Mesothelial cell of epicardium (in vitro differentiated cells): ENCODE results near the gene ARHGAP18. TPM values are rescaled to one million over a fixed set of nuclear protein-coding genes. Genes with fewer than 3 reads are reported as not detected.

Experiments used
- DNase-seq, 2 experiments: peaks; one replicate each; pipeline ENCODE4 v3.0.0; 2021; ENCODE audit warnings: low spot score in 2 of 2; ENCODE audit not compliant: unreplicated experiment in 2 of 2
- H3K27ac Mint-ChIP-seq: 2 replicates; pipeline ENCODE4 v1.8.0; 2021; ENCODE audit warnings: mixed read lengths
- H3K27me3 Mint-ChIP-seq: 2 replicates; pipeline ENCODE4 v1.8.0; 2021; ENCODE audit warnings: low read depth, mixed read lengths
- H3K36me3 Mint-ChIP-seq: 2 replicates; pipeline ENCODE4 v1.8.0; 2021; ENCODE audit warnings: mixed read lengths
- H3K4me1 Mint-ChIP-seq: 2 replicates; pipeline ENCODE4 v1.8.0; 2021; ENCODE audit warnings: mixed read lengths
- H3K4me3 Mint-ChIP-seq: 2 replicates; pipeline ENCODE4 v1.8.0; 2021; ENCODE audit warnings: mild to moderate bottlenecking, moderate library complexity, mixed read lengths
- H3K9me3 Mint-ChIP-seq: 2 replicates; pipeline ENCODE4 v1.8.0; 2021; ENCODE audit warnings: mixed read lengths
- total RNA-seq: library from RNA; stranded (reverse); gene quantifications from 3 replicates; pipeline ENCODE4 v1.2.1, GENCODE V29; 2021
- TF ChIP-seq, protein P1 (sequence below): fragments of 200-600 bp; sonication (generic); IDR thresholded peaks from one replicate; pipeline ENCODE4 v1.5.0; 2021; ENCODE audit warnings: antibody characterized with exemption; ENCODE audit not compliant: unreplicated experiment

ARHGAP18 gene
- total RNA-seq, 1 donor from 2014 or later = 10.5 TPM

DNA sequence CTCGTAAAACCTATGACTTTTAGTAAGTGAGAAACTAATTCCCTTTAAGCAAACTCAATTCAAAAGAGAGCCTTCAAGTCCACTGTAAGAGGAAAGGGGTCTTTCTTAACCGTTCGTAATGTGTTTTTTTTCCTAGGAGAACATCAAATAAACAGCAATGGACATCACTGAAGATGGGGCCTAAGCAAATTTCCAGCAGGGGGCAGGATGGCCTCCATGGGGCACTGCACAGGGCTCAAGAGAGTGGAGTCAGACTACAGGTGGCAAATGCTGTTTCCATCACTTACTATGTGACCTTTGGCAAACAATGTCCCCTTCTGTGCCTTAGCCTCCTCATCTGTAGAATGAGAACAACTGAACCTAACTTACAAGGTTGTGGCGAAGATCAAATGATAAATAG, 88.7 kb downstream of the ARHGAP18 start:
- peaks cover 9% of the 10 kb centered on the region for H3K9me3 Mint-ChIP-seq
- no peak overlapping the region for H3K27ac Mint-ChIP-seq
- no peaks in the 10 kb centered on the region for H3K27me3 Mint-ChIP-seq
- TF ChIP-seq, protein P1, sequence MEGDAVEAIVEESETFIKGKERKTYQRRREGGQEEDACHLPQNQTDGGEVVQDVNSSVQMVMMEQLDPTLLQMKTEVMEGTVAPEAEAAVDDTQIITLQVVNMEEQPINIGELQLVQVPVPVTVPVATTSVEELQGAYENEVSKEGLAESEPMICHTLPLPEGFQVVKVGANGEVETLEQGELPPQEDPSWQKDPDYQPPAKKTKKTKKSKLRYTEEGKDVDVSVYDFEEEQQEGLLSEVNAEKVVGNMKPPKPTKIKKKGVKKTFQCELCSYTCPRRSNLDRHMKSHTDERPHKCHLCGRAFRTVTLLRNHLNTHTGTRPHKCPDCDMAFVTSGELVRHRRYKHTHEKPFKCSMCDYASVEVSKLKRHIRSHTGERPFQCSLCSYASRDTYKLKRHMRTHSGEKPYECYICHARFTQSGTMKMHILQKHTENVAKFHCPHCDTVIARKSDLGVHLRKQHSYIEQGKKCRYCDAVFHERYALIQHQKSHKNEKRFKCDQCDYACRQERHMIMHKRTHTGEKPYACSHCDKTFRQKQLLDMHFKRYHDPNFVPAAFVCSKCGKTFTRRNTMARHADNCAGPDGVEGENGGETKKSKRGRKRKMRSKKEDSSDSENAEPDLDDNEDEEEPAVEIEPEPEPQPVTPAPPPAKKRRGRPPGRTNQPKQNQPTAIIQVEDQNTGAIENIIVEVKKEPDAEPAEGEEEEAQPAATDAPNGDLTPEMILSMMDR = no peak
- no peak for DNase-seq
- H3K4me3 Mint-ChIP-seq = no peak overlapping the region
- H3K36me3 Mint-ChIP-seq = peaks cover 10% of the 10 kb centered on the region
- H3K4me1 Mint-ChIP-seq = peaks cover 2% of the 10 kb centered on the region

GRCh38 chr6:129620234-129620610, 89.8 kb downstream of the ARHGAP18 start:
- Mint-ChIP-seq H3K27ac (no peak overlapping the region), H3K27me3 (no peaks in the 10 kb centered on the region), H3K4me3 (no peak overlapping the region), H3K36me3 (peaks cover 10% of the 10 kb centered on the region), H3K9me3 (peaks cover 9% of the 10 kb centered on the region), H3K4me1 (peaks cover 4% of the 10 kb centered on the region)
- no peak for DNase-seq
- TF ChIP-seq, protein P1 = no peak

- TF ChIP-seq, protein P1 = no peak
- H3K9me3 Mint-ChIP-seq = peaks cover 9% of the 10 kb centered on the region
These were observed 90.3 kb downstream of the ARHGAP18 start for GRCh38 chr6:129619579-129620233.

GRCh38 chr6:129617986-129618385, 92.0 kb downstream of the ARHGAP18 start:
- no peaks in the 10 kb centered on the region for H3K27me3 Mint-ChIP-seq

More at GRCh38 chr6:129619579-129620233, 90.3 kb downstream of the ARHGAP18 start:
- peaks cover 8% of the 10 kb centered on the region for H3K4me1 Mint-ChIP-seq
- no peak for DNase-seq
- peaks cover 10% of the 10 kb centered on the region for H3K36me3 Mint-ChIP-seq
- H3K27me3 Mint-ChIP-seq = no peaks in the 10 kb centered on the region
- no peak overlapping the region for H3K27ac Mint-ChIP-seq
- H3K4me3 Mint-ChIP-seq = no peak overlapping the region

DNA sequence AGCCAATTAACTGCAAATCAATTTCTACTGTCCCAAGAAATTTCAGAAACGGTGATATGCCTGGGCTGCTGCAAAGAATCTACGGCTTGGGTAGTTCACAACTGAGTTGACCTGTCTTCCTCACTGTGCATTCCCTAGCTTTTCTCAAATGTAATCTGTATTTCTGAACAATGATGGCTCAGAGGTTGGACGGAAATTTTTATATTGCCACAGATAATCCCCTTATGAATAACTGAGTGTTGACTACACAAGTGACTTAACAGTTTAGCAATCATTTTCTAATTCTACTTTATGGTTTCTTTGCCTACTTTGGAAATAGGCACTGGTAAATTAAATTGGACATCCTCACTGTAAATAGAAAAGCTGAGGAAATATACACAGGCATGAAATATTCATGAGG, 94.5 kb downstream of the ARHGAP18 start:
- Mint-ChIP-seq H3K36me3 (peaks cover 6% of the 10 kb centered on the region), H3K9me3 (peaks cover 5% of the 10 kb centered on the region), H3K27me3 (no peaks in the 10 kb centered on the region), H3K27ac (no peak overlapping the region), H3K4me1 (peaks cover 16% of the 10 kb centered on the region), H3K4me3 (no peak overlapping the region)
- no peak for DNase-seq
- TF ChIP-seq, protein P1 = no peak

More at GRCh38 chr6:129617986-129618385, 92.0 kb downstream of the ARHGAP18 start:
- Mint-ChIP-seq H3K4me1 (peaks cover 8% of the 10 kb centered on the region), H3K27ac (no peak overlapping the region), H3K36me3 (peaks cover 6% of the 10 kb centered on the region), H3K4me3 (no peak overlapping the region), H3K9me3 (peaks cover 5% of the 10 kb centered on the region)
- DNase-seq = no peak
- TF ChIP-seq, protein P1 = no peak

DNA sequence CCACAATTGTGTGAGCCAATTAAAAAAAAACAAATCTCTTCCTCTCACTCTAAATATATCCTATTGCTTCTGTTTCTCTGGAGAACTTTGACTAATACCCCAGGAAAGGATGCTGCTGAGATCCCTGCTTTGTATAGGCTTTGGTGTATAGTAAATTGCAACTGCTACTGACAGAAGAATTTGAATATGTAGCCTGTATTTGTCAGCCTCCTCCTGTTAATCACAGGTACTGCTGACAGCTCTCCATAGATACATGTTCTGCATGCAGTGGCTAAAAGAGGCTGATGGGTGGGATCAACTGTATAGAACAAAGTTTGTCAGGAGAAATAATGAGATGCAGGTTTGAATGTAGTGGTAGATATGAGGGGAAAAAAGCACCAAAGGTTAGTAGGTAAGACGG, 95.0 kb downstream of the ARHGAP18 start:
- DNase-seq = no peak
- H3K9me3 Mint-ChIP-seq = peaks cover 5% of the 10 kb centered on the region
- TF ChIP-seq, protein P1 = no peak
- no peaks in the 10 kb centered on the region for H3K27me3 Mint-ChIP-seq
- no peak overlapping the region for H3K4me3 Mint-ChIP-seq
- H3K36me3 Mint-ChIP-seq = peaks cover 9% of the 10 kb centered on the region
- peaks cover 18% of the 10 kb centered on the region for H3K4me1 Mint-ChIP-seq
- H3K27ac Mint-ChIP-seq = no peak overlapping the region
